Cerebellar cortex (tissue), 1 donor: ENCODE results near the gene FGF4.

Source experiments
- DNase-seq: peaks from one replicate; pipeline ENCODE4 v3.0.0-alpha.2; 2015; ENCODE audit warnings: low spot score

Gene FGF4, protein sequence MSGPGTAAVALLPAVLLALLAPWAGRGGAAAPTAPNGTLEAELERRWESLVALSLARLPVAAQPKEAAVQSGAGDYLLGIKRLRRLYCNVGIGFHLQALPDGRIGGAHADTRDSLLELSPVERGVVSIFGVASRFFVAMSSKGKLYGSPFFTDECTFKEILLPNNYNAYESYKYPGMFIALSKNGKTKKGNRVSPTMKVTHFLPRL

DNA sequence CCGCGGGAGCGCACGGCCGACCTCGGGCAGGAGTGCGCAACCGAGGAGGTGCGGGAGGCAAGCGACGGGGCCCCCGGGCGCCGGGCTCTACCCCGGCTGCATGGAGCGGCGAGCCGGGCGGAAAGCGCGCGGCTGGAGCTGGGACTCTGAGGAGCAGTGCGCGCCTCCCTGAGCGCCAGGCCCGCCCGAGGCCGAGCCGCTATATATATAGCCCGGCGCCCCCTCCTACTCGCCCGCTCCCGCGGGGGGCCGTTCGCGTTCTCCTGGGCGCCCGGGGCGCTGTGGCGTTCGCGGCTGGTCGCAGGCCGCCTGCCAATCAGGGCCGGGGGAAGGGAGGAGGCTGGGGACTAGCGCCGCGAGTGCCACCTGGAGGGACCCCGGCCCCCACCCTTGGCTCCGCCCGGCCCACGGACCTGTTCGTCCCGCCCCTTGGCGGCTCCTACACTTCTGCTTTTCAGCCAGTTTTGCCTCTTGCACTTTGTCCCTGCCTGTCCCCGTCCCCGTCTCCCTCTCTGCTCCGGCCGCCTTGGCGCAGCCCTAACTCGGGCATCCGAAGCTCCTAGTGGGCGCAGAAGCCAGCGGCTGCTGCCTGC lies at the start of gene FGF4:
TSS of gene FGF4 (minus strand) at position 179 of the 593 bp plus-strand sequence. CDS start 257 bp downstream, outside the sequence.
- no peak for DNase-seq

- DNase-seq: no peak
Measured at GRCh38 chr11:69823641-69824265, 48.6 kb upstream of the FGF4 start.

GRCh38 chr11:69822676-69823494 lies 47.7 kb upstream of the FGF4 start:
- peak; percentile 69 for DNase-seq

DNA sequence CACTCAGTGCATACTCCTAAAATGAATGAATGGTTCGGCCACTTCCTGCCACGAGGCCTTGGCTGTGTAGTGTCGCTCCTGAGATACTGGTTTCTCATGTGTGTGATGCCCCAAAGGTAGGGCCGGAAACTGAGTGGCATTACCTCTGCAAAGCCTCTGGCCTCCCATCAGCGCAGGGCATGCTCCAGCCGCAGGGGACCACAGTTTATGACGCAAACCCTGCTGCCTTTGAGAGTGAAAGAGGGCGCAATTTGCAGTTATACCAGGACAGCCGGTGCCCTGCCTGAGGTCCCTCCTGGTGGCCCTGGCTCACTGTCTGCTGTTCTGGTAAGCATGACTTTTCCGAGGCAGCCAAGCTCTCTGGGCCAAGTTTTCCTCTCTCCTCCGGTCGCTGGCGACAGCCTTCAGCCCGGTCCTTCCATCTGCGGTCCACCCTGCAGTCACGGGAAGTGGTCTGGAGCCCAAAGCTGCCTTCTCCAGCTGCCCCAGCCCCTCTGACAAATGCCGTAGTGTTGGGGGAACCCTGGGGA lies 46.4 kb upstream of the FGF4 start:
- DNase-seq: peak; percentile 88

DNA sequence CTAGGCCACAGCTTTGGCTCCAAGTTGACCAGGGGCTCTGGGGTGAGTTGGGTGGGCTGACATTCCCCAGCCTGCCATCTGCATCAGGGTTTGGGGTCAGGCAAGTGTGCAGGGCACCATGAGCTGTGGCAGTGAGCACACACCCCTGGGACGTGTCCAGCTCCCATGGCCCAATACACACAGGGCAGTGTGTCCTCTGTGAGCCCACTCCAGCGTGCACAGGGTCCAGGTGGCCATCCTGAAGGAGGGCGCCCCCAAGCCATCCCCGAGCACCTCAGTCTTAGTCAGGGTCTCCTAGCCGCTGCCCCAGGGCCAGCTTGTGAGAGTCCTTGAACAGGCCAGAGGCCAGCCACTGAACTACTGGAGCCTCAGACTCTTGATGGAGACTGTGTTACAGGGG lies 45.3 kb upstream of the FGF4 start:
- DNase-seq: no peak

- peak; percentile 47 for DNase-seq
Measured at GRCh38 chr11:69819541-69820070, 44.5 kb upstream of the FGF4 start.

- no peak for DNase-seq
Measured at GRCh38 chr11:69818603-69819441, 43.7 kb upstream of the FGF4 start, which contains the start of gene FGF3. Gene FGF3 (minus strand): TSS chr11:69819416. CDS start chr11:69818933, 483 bp downstream.

- DNase-seq: no peak
Measured at GRCh38 chr11:69818231-69818602, 43.1 kb upstream of the FGF4 start.

GRCh38 chr11:69817265-69818230 lies 42.4 kb upstream of the FGF4 start:
- DNase-seq: no peak

- DNase-seq: no peak
Measured at GRCh38 chr11:69816671-69817070, 41.5 kb upstream of the FGF4 start.

DNA sequence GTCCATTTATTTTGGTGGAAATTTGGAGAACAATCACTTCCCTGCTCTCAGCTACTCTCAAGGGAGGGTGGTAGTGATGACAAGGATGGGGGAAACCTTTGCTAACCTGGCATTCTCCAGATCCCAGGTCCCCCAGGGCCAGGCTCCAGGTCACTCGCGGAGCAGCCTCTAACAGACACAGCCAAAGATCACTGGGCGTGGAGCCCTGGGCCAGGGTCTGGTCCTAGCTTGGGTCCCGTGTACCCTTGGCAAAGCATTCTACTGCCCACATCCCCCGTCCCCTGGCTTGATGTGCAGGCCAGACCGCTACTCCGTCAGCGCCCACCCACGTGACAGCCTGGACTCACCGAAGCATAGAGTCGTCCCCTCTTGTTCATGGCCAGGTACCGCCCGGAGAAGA lies 40.8 kb upstream of the FGF4 start:
- no peak for DNase-seq

- DNase-seq: no peak
Measured at GRCh38 chr11:69814902-69815301, 39.8 kb upstream of the FGF4 start.

DNA sequence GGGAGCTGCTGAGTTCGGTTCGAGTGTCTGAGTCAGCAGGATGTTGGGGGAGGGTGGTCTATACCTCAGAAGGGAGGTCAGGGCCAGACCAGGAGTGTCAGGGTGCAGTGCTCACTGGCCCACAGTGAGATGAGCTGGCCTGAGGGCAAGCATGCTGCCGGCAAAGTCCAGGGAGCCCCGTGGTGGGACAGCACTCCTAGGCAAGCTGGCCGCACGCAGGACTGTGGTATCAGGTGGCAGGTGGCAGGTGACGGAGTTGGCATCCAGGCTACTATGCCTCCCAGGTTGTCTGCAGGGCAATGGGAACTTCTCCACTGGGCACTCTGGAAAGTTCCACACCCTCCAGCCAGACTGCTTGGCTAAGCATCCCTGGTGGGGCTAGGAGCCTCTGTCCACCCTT lies 39.3 kb upstream of the FGF4 start:
- no peak for DNase-seq

- DNase-seq: no peak
Measured at GRCh38 chr11:69813839-69814238, 38.7 kb upstream of the FGF4 start.

GRCh38 chr11:69812946-69813345 lies 37.8 kb upstream of the FGF4 start:
- no peak for DNase-seq

DNA sequence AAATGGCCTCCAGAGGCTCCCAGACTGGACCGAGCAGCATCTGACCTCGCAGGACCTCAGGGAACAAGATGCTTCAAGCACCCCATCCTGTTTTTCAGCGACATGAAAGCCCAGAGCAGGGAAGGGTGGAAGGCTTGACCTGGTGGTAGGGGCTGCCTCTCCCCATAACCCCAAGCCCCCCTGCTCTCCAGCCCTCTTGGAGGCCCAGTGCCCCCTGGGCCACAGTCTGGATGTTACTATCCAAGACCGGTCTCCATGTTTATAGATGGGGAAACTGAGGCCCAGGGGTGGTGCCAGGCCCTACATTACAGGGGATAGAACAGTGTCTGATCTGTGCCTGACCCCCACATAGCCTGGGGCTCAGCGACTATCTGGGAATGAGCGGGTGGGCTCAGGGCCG lies 37.1 kb upstream of the FGF4 start:
- DNase-seq: no peak

- DNase-seq: no peak
Measured at GRCh38 chr11:69811431-69811830, 36.3 kb upstream of the FGF4 start.

DNA sequence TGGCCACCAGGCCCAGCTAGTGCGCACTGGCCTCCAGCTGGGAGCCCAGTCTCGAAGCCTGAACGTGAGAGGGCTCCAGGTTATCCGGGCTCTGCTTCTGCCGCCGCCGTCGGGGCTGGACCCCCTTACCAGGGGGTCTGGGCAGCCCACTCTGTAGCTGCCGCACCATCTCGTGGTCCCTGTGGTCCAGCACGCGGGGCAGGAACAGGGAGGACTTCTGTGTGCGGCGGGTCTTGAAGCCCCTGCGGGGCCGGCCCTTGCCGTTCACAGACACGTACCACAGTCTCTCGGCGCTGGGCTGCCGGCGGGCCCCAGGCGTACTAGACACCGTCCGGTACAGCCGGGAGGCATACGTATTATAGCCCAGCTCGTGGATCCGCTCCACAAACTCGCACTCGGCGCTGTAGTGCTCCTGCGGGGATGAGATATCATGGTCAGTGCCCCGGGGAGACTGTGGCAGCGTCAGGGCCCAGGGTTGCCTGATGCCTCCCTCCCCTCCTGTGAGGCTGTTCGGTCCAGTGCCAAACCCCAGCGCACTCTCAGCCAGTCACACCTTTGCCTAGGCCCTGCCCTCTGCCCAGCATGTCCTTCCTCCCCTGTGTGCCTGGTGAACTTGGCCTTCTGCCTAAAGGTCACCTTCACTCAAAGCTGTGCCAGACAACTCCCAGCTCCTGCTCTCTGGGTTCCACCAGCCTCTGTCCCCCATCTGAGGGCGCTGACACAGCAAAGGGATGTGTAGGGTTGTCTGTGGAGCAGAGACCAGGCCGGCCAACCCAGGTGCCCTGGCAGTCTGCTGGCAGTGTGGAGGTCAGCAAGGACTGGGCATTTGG lies 35.4 kb upstream of the FGF4 start:
- no peak for DNase-seq

DNA sequence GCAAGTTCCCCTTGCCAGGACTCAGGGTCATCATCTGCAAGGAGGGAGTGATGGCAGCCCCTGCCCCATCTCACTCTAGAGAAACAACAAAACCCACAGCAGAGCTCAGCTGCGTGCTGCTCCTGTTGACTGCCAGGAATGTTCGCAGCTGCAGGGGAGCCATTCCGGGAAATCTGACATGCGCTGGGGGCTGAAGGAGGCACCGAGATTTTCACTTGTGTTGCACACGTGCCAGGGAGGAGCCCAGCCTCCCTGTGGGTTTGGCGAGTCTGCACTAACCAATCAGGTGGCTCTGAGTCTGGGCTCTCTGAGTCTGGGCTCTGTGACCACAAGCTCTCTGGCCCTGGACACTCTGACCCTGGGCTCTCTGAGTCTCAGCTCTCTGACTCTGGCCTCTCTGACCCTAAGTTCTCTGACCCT lies 33.5 kb upstream of the FGF4 start:
- no peak for DNase-seq
